Breast epithelium (tissue), 4 donors: Measurements from ENCODE around the gene PGAM4. TPM values are rescaled to one million over a fixed set of nuclear protein-coding genes. Genes with fewer than 3 reads are reported as not detected.
"Not testable (repeated sequence)": the region's sequence is repeated elsewhere in the genome, so short reads cannot be mapped to it uniquely, and the experiment has no call there.

Source experiments
- DNase-seq, 2 donors: peaks; one replicate each; pipeline ENCODE4 v3.0.0-alpha.2; 2019; ENCODE audit warnings: low spot score in 2 of 2
- H3K27ac ChIP-seq, 2 donors: fragments of 200-600 bp; sonication (generic) in 1 of 2; one replicate each; pipeline ENCODE4 v1.5.1; 2016 to 2019; ENCODE audit warnings: mild to moderate bottlenecking in 1 of 2
- H3K27me3 ChIP-seq, 2 donors: fragments of 200-600 bp; sonication (generic) in 1 of 2; one replicate each; pipeline versions ENCODE4 v1.5.1 to v1.6.0; 2017 to 2019; ENCODE audit warnings: control low read depth in 1 of 2, mild to moderate bottlenecking in 1 of 2
- H3K36me3 ChIP-seq: fragments of 200-600 bp; one replicate; pipeline ENCODE4 v1.5.1; 2019
- H3K4me1 ChIP-seq, 2 donors: fragments of 200-600 bp; sonication (generic); one replicate each; pipeline ENCODE4 v1.5.1; 2016 to 2019; ENCODE audit warnings: control low read depth in 1 of 2
- H3K4me3 ChIP-seq, 3 donors: fragments of 200-600 bp; sonication (generic); 1 replicate in 2 of 3; 2 replicates in 1 of 3; pipeline ENCODE4 v1.5.1; 2016 to 2019; ENCODE audit warnings: mild to moderate bottlenecking in 3 of 3, moderate library complexity in 2 of 3
- H3K9me3 ChIP-seq, 2 donors: fragments of 200-600 bp; sonication (generic) in 1 of 2; one replicate each; pipeline ENCODE4 v1.5.1; 2016 to 2019; ENCODE audit warnings: control low read depth in 1 of 2
- CTCF ChIP-seq, 3 donors: fragments of 450-650 bp; IDR thresholded peaks; one replicate each; pipeline ENCODE4 v1.5.1; 2016 to 2017; ENCODE audit warnings: antibody characterized with exemption in 3 of 3, mild to moderate bottlenecking in 3 of 3, moderate library complexity in 3 of 3
- POLR2A ChIP-seq: fragments of 450-650 bp; IDR thresholded peaks from one replicate; pipeline ENCODE4 v1.6.1; 2016; ENCODE audit warnings: antibody characterized with exemption, mild to moderate bottlenecking, moderate library complexity
- POLR2AphosphoS5 ChIP-seq, 3 donors: sonication (generic); formaldehyde crosslinking; IDR thresholded peaks; one replicate each; pipeline ENCODE4 v1.6.1; 2017; ENCODE audit warnings: antibody characterized with exemption in 3 of 3
- intact Hi-C: fragments of 100-400 bp; cut with DNase I; formaldehyde crosslinking; loops from one replicate; pipeline ENCODE4 v1.15.1; 2023; ENCODE audit warnings: low total_unique reads
- total RNA-seq, 3 donors: library from RNA; depleted of rRNA; stranded (reverse); fragments of >200 nt; gene quantifications; one replicate each; pipeline ENCODE4 v1.1.0, GENCODE V29; 2016

PGAM4 gene
- total RNA-seq, 3 donors from 2014 or later: not detected

- H3K9me3 ChIP-seq: no peaks in the 10 kb centered on the region
- intact Hi-C loops: no loop called here
- H3K27me3 ChIP-seq: peaks cover 0 to 20% of the 10 kb centered on the region in 2 donors
- TF ChIP-seq CTCF (IDR thresholded peaks at IDR 0.05): no peak
- no peak for TF ChIP-seq POLR2AphosphoS5 (IDR thresholded peaks at IDR 0.05)
- no peak for TF ChIP-seq POLR2A
- H3K36me3 ChIP-seq: no peaks in the 10 kb centered on the region
- H3K4me3 ChIP-seq: no peak overlapping the region
- no peak overlapping the region for H3K27ac ChIP-seq
- H3K4me1 ChIP-seq: no peaks in the 10 kb centered on the region
- DNase-seq: no peak
Observed at GRCh38 chrX:77922787-77923186, 46.7 kb downstream of the PGAM4 start.

- H3K4me3 ChIP-seq, DNase-seq, intact Hi-C loops, H3K27ac ChIP-seq, H3K4me1 ChIP-seq, H3K36me3 ChIP-seq, H3K9me3 ChIP-seq: not testable (repeated sequence)
- H3K27me3 ChIP-seq: peaks cover 0 to 15% of the 10 kb centered on the region in 2 donors
Observed at GRCh38 chrX:77919370-77919769, 50.1 kb downstream of the PGAM4 start.

GRCh38 chrX:77918568-77918967 is 50.9 kb downstream of the PGAM4 start:
- Histone ChIP-seq H3K36me3 (no peaks in the 10 kb centered on the region), H3K27me3 (peaks cover 0 to 15% of the 10 kb centered on the region in 2 donors), H3K9me3 (no peaks in the 10 kb centered on the region), H3K27ac (no peak overlapping the region), H3K4me3 (no peak overlapping the region), H3K4me1 (no peaks in the 10 kb centered on the region)
- DNase-seq: no peak
- intact Hi-C loops: no loop called here
- no peak for TF ChIP-seq CTCF (IDR thresholded peaks at IDR 0.05)
- TF ChIP-seq POLR2A: no peak
- no peak for TF ChIP-seq POLR2AphosphoS5 (IDR thresholded peaks at IDR 0.05)

Other genes starting within 250 kb of the PGAM4 start
- gene ATRX, start 183.4 kb downstream of the PGAM4 start, total RNA-seq: 100 to 1,000 TPM in 2 of 3 donors, 10 to 100 TPM in 1; 87.1 to 137 (median 125) TPM
- 10 to 100 TPM; 38.4 to 55.9 (median 54.7) TPM for gene MAGT1, start 74.2 kb downstream of the PGAM4 start, total RNA-seq
- 100 to 1,000 TPM; 219 to 412 (median 261) TPM for gene COX7B, start 70.2 kb downstream of the PGAM4 start, total RNA-seq
- gene ATP7A, start 58.9 kb downstream of the PGAM4 start, total RNA-seq: 10 to 100 TPM in 2 of 3 donors, 1 to 10 TPM in 1; 9.4 to 23.7 (median 16.4) TPM
- gene PGK1, start 134.6 kb upstream of the PGAM4 start, total RNA-seq: 100 to 1,000 TPM; 122 to 149 (median 126) TPM
- 10 to 100 TPM; 24.8 to 40.8 (median 25.2) TPM for gene TAF9B, start 170.0 kb upstream of the PGAM4 start, total RNA-seq